Measurements from ENCODE around the gene PHETA2. TPM values are rescaled to one million over a fixed set of nuclear protein-coding genes. Genes with fewer than 3 reads are reported as not detected.

The PHETA2 gene
- total and polyA plus RNA-seq, 10 donors: 3.1 to 11.5 (median 7.9) TPM

GRCh38 chr22:42061041-42061440 is 13.0 kb upstream of the PHETA2 start:
- Histone ChIP-seq H3K27ac (no peak overlapping the region), H3K4me1 (no peaks in the 10 kb centered on the region), H3K36me3 (peaks cover 5 to 82% (median 55%) of the 10 kb centered on the region in 6 donors), H3K4me3 (no peak overlapping the region), H3K9me3 (peaks cover 0 to 24% (median 15%) of the 10 kb centered on the region in 8 donors), H3K27me3 (replicated peaks in 1 of 7) (no peaks in the 10 kb centered on the region)
- TF ChIP-seq, protein P1, sequence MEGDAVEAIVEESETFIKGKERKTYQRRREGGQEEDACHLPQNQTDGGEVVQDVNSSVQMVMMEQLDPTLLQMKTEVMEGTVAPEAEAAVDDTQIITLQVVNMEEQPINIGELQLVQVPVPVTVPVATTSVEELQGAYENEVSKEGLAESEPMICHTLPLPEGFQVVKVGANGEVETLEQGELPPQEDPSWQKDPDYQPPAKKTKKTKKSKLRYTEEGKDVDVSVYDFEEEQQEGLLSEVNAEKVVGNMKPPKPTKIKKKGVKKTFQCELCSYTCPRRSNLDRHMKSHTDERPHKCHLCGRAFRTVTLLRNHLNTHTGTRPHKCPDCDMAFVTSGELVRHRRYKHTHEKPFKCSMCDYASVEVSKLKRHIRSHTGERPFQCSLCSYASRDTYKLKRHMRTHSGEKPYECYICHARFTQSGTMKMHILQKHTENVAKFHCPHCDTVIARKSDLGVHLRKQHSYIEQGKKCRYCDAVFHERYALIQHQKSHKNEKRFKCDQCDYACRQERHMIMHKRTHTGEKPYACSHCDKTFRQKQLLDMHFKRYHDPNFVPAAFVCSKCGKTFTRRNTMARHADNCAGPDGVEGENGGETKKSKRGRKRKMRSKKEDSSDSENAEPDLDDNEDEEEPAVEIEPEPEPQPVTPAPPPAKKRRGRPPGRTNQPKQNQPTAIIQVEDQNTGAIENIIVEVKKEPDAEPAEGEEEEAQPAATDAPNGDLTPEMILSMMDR (IDR thresholded peaks at IDR 0.05 in 8 of 11, conservative IDR thresholded peaks at IDR 0.05 in 3 of 11): no peak
- no peak for TF ChIP-seq POLR2A (IDR thresholded peaks at IDR 0.05)
- no peak for TF ChIP-seq POLR2AphosphoS5 (IDR thresholded peaks at IDR 0.05)
- 91 to 97% (median 93%) methylated on average over 7 of the region's 7 CpGs for WGBS, 5 donors
- intact Hi-C loops (cut with DNase I; ENCODE audit: low total_unique reads): no loop called here
- DNase-seq: peak; percentile 38

DNA sequence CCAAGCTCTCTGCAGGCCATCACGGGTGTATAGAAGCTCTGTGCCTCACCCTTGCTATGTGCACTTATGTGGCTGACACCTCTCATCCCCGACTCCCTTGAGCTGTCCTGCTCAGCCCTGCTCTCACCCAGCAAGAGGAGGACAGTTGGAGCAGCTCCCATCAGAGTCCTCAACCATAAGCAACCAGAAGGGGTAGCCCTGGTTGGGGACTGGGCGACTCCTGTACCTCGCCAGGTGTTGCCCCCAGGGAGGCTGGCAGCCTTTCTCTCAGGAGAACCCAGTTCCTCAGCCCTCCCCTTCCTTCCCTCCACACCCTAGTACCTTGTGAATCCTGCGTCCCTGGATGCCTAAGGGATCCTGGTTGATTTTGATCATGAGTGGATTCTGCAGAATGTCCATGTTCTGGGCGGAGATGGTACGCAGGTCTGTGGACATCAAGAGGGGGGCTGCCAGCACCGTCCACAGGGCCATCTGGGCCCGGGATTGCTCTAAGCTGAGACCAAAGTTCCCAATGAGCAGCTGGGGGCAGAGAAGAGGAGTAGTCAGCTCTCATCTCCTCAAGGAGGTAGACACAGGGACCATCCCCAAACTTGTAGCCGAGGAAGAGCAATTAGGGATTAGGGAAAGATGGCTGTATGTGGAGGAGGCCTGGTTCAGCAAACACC is 11.4 kb upstream of the PHETA2 start:
- no peaks in the 10 kb centered on the region for H3K4me1 ChIP-seq
- H3K27me3 ChIP-seq (replicated peaks in 1 of 7): no peaks in the 10 kb centered on the region
- no peak overlapping the region for H3K4me3 ChIP-seq
- intact Hi-C loops (cut with DNase I; ENCODE audit: low total_unique reads): no loop called here
- DNase-seq: peak; percentile 36
- 93 to 96% (median 96%) methylated on average over 10 of the region's 10 CpGs for WGBS, 5 donors
- peaks cover 0 to 9% (median 0%) of the 10 kb centered on the region in 8 donors for H3K9me3 ChIP-seq
- TF ChIP-seq POLR2AphosphoS5 (IDR thresholded peaks at IDR 0.05) (no peak), POLR2A (IDR thresholded peaks at IDR 0.05) (no peak)
- TF ChIP-seq, protein P1 (IDR thresholded peaks at IDR 0.05 in 8 of 11, conservative IDR thresholded peaks at IDR 0.05 in 3 of 11): no peak
- H3K27ac ChIP-seq: no peak overlapping the region
- H3K36me3 ChIP-seq: peaks cover 5 to 98% (median 70%) of the 10 kb centered on the region in 6 donors

DNA sequence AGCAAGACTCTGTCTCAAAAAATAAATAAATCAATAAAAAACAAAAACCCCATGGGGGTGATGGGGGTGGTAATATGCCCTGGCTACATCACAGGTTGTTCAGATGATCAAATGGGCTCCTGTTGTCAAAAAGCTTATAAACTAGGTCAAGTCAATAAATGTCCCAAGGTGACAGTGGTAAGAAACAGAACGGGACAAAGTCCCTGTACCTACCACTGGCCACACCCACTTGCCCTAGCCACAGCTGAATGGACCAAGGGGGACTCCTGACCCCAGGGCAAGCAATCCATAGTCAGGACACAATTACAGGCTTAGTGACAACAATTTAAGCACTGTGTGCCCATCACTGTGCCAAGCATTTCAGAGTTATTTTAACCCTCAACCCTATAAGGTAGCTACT is 9.4 kb upstream of the PHETA2 start:
- no peak for TF ChIP-seq POLR2A (IDR thresholded peaks at IDR 0.05)
- no peak for TF ChIP-seq POLR2AphosphoS5 (IDR thresholded peaks at IDR 0.05)
- TF ChIP-seq, protein P1 (IDR thresholded peaks at IDR 0.05 in 8 of 11, conservative IDR thresholded peaks at IDR 0.05 in 3 of 11): no peak
- no peak for DNase-seq
- H3K9me3 ChIP-seq: no peaks in the 10 kb centered on the region
- H3K4me1 ChIP-seq: peaks cover under 1 to 17% (median 6%) of the 10 kb centered on the region in 6 donors
- WGBS, 5 donors: 89 to 100% (median 91%) methylated on average over 1 of the region's 1 CpG
- H3K27me3 ChIP-seq (replicated peaks in 1 of 7): no peaks in the 10 kb centered on the region
- no peak overlapping the region for H3K4me3 ChIP-seq
- no peak overlapping the region for H3K27ac ChIP-seq
- H3K36me3 ChIP-seq: peaks cover 5 to 90% (median 67%) of the 10 kb centered on the region in 6 donors
- intact Hi-C loops (cut with DNase I; ENCODE audit: low total_unique reads): no loop called here

GRCh38 chr22:42065438-42066125 is 8.5 kb upstream of the PHETA2 start:
- WGBS, 5 donors: 84 to 94% (median 87%) methylated on average over 11 to 13 of the region's 13 CpGs
- peaks cover 2 to 80% (median 58%) of the 10 kb centered on the region in 6 donors for H3K36me3 ChIP-seq
- no peak overlapping the region for H3K4me3 ChIP-seq
- no peaks in the 10 kb centered on the region for H3K9me3 ChIP-seq
- peaks cover 6 to 26% (median 13%) of the 10 kb centered on the region in 6 donors for H3K4me1 ChIP-seq
- intact Hi-C loops (cut with DNase I; ENCODE audit: low total_unique reads): no loop called here
- H3K27ac ChIP-seq: no peak overlapping the region
- H3K27me3 ChIP-seq (replicated peaks in 1 of 7): no peaks in the 10 kb centered on the region
- TF ChIP-seq POLR2AphosphoS5 (IDR thresholded peaks at IDR 0.05) (no peak), POLR2A (IDR thresholded peaks at IDR 0.05) (no peak)
- TF ChIP-seq, protein P1 (IDR thresholded peaks at IDR 0.05 in 8 of 11, conservative IDR thresholded peaks at IDR 0.05 in 3 of 11): no peak
- peak; percentile 43 for DNase-seq
